Measurements from ENCODE around the gene ARHGEF4. TPM values are rescaled to one million over a fixed set of nuclear protein-coding genes. Genes with fewer than 3 reads are reported as not detected.

Gene ARHGEF4
- total and polyA plus RNA-seq, 8 donors: 16.3 to 58.2 (median 19.8) TPM

DNA sequence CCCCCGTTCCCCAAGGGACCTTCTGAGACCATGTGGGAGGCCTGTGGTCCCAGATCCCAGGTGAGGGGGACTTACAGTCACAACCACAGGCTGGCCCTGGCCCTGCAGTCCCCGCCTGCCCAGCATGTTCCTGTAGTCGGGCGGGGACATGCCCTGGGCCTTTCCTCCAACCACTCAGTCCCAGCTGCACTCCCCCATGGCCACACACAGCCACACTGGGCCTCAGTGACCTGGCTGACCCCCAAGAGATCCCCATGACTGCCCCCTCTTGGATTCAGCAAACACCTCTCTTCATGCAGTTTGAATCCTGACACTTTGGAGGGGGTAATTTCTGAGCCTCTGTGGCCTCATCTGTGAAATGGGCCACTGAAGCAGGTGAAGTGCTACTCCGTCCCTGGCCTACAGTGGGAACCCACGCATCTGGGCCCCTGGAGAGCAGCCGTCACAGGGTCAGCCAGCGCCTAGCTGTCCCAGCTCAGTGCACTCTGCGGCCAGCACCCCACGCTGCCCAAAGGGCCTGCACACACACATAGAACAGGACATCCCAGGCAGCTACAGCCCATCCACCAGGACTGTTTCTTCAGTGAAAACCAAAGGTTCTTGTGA lies 12.7 kb upstream of the ARHGEF4 start:
- ATAC-seq (no peak), DNase-seq (peak in 1 of 6 donors; percentile 37)

DNA sequence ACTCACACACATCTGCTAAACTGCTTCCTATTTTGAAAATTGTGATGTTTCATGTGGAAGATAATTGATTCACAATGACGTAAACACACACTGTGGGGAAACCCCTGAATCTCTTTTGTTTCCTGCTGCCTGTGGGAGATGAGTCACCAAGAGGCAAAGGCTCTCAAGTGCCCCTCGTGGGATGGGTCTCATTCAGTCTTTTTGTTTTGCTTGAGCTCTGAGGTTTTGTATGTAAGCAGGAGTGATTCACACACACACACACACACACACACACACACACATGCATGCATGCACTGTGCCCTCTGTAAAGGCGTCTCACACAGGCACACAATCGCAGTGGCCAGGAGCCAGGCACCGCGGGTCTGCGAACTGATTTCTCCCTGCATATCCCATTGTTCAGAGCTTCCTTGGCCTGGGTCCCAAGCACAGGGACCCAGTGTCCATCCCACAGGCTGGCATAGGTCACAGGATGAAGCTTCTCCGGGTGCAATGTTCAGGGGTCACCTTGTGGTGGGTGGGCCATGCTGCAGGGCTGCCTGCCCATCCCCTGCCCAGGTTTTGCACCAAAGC lies 12.1 kb upstream of the ARHGEF4 start:
- intact Hi-C loops (cut with DNase I): no loop called here
- ATAC-seq (peak in 2 of 4 donors; percentile 52 to 61), DNase-seq (peak in 1 of 6 donors; percentile 32), FAIRE-seq (no peak)
- Histone ChIP-seq H3K9me3 (no peaks in the 10 kb centered on the region), H3K36me3 (no peaks in the 10 kb centered on the region), H3K4me1 (no peaks in the 10 kb centered on the region), H3K27ac (no peak overlapping the region), H3K4me3 (no peak overlapping the region), H3K27me3 (no peaks in the 10 kb centered on the region)
- WGBS, 2 donors: 68 to 69% methylated on average over 8 of the region's 8 CpGs
- TF ChIP-seq, protein P1, sequence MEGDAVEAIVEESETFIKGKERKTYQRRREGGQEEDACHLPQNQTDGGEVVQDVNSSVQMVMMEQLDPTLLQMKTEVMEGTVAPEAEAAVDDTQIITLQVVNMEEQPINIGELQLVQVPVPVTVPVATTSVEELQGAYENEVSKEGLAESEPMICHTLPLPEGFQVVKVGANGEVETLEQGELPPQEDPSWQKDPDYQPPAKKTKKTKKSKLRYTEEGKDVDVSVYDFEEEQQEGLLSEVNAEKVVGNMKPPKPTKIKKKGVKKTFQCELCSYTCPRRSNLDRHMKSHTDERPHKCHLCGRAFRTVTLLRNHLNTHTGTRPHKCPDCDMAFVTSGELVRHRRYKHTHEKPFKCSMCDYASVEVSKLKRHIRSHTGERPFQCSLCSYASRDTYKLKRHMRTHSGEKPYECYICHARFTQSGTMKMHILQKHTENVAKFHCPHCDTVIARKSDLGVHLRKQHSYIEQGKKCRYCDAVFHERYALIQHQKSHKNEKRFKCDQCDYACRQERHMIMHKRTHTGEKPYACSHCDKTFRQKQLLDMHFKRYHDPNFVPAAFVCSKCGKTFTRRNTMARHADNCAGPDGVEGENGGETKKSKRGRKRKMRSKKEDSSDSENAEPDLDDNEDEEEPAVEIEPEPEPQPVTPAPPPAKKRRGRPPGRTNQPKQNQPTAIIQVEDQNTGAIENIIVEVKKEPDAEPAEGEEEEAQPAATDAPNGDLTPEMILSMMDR (IDR thresholded peaks at IDR 0.05): no peak

More for the DNA sequence above, 12.7 kb upstream of the ARHGEF4 start:
- Histone ChIP-seq H3K4me1 (no peaks in the 10 kb centered on the region), H3K4me3 (no peak overlapping the region), H3K36me3 (no peaks in the 10 kb centered on the region), H3K27me3 (no peaks in the 10 kb centered on the region), H3K27ac (no peak overlapping the region), H3K9me3 (no peaks in the 10 kb centered on the region)
- 85% methylated on average over 10 of the region's 10 CpGs for WGBS, 2 donors
- intact Hi-C loops (cut with DNase I): no loop called here
- no peak for FAIRE-seq
- TF ChIP-seq, protein P1 (IDR thresholded peaks at IDR 0.05): no peak

DNA sequence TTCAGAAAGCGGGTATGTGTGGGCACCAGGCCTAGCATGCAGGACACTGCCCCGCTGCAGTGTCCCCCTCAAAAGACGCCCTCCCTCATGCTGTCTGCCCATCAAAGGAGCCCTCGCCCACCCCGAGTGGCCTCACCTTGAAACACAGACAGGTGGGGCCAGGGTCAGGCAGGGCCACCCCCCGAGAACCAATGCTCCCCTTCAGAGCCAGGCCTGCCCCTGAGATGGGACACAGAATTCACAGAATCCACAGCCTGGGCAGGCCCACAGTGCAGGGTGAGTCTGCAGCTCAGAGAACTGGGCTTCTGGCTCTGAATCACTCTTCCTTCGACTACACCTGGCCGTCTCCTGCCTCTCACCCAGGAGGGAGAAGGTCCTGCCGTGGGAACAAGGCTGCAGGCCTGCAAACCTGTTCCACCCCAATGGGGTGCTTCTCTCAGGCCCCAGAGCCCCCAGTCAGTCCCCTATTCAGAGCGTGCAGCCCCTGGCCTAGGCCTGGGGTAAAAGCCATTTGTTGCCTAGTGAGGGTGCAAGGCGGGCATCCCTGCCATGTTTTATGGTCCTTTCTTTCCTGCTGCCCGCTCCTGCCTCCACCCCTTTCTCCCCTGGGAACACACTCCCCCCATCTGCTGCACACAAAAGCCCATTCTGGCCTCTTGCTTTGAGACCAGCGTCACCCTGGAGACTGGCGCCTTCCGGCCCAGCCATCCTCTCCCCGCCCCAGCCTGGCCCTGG lies 11.3 kb upstream of the ARHGEF4 start:
- no peaks in the 10 kb centered on the region for H3K9me3 ChIP-seq
- DNase-seq: peak in 1 of 6 donors; percentile 26
- no peak for ATAC-seq
- H3K36me3 ChIP-seq: no peaks in the 10 kb centered on the region
- 79 to 83% methylated on average over 16 of the region's 16 CpGs for WGBS, 2 donors
- H3K27ac ChIP-seq: no peak overlapping the region
- no peaks in the 10 kb centered on the region for H3K4me1 ChIP-seq
- no peak overlapping the region for H3K4me3 ChIP-seq
- no peak for FAIRE-seq
- TF ChIP-seq, protein P1 (IDR thresholded peaks at IDR 0.05): no peak
- intact Hi-C loops (cut with DNase I): no loop called here
- no peaks in the 10 kb centered on the region for H3K27me3 ChIP-seq

DNA sequence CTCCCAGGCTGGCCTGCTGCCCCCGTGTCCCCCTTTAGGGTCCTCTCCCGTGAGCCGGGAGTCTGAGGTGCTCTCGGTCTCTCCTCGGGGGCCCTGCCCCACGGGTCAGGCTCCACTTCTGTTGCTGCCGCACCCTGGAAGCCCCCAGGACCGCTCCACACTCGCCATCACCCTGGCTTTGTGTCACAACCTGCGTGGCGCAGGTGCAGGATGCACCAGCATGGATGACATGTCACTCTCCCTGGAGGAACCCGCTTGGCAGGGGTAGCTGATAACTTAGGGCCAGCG lies 10.8 kb upstream of the ARHGEF4 start:
- intact Hi-C loops (cut with DNase I): no loop called here
- ATAC-seq (no peak), DNase-seq (peak in 1 of 6 donors; percentile 60), FAIRE-seq (no peak)
- TF ChIP-seq, protein P1 (IDR thresholded peaks at IDR 0.05): no peak
- Histone ChIP-seq H3K36me3 (no peaks in the 10 kb centered on the region), H3K27ac (no peak overlapping the region), H3K9me3 (no peaks in the 10 kb centered on the region), H3K4me3 (no peak overlapping the region), H3K27me3 (no peaks in the 10 kb centered on the region), H3K4me1 (no peaks in the 10 kb centered on the region)
- 79 to 84% methylated on average over 13 of the region's 13 CpGs for WGBS, 2 donors

DNA sequence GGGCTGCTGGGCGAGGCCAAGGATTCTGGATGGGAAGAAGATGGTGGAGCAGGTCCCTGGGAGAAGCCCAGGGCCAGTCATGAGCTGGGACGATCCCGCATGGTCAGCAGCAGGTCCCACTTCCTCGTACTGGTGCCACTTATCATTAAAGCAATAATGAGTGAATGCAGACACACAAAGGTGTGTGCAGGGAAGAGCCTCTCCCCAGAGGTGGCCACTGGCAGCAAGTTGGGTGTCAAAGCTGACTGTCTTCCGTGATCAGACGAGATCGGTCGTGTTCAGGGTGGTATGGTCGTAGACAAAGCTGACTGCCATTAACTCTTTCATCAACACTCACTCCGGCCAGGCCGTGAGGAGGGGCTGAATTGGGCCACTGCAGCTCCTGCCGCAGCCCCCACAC lies 10.3 kb upstream of the ARHGEF4 start:
- no peak for FAIRE-seq
- Histone ChIP-seq H3K9me3 (no peaks in the 10 kb centered on the region), H3K4me1 (no peaks in the 10 kb centered on the region), H3K4me3 (no peak overlapping the region), H3K27ac (no peak overlapping the region), H3K36me3 (no peaks in the 10 kb centered on the region), H3K27me3 (no peaks in the 10 kb centered on the region)
- ATAC-seq: no peak
- WGBS, 2 donors: 77 to 80% methylated on average over 12 of the region's 12 CpGs
- DNase-seq: peak in 2 of 6 donors; percentile 19 to 38
- intact Hi-C loops (cut with DNase I): no loop called here
- TF ChIP-seq, protein P1 (IDR thresholded peaks at IDR 0.05): no peak
